ENCODE data around the gene INPP4B. TPM values are rescaled to one million over a fixed set of nuclear protein-coding genes. Genes with fewer than 3 reads are reported as not detected.

INPP4B gene
- total RNA-seq, 4 donors from 2014 or later = 29.4 to 51.5 (median 35.3) TPM

DNA sequence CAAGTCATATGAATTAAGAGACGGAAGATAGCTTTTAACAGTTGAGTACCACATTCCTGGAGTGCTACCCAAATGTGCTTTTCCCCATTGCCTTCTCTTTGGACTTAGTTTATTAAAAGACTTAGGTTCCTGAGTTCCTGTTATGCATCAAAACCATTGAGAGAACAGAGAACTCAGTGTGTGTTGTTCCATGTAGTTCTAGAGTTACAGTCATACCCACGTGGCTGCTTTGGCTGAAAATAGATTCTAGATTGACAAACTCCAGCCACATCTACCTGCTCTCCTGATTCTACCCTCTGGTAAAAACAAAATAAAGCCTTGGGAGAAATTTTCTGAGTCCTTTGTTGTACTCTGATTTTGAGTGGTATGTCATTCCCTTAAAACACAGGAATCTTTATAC is 824.3 kb downstream of the INPP4B start:
- H3K4me3 ChIP-seq = no peak overlapping the region
- H3K27me3 ChIP-seq = no peaks in the 10 kb centered on the region
- no peak overlapping the region for H3K27ac ChIP-seq

DNA sequence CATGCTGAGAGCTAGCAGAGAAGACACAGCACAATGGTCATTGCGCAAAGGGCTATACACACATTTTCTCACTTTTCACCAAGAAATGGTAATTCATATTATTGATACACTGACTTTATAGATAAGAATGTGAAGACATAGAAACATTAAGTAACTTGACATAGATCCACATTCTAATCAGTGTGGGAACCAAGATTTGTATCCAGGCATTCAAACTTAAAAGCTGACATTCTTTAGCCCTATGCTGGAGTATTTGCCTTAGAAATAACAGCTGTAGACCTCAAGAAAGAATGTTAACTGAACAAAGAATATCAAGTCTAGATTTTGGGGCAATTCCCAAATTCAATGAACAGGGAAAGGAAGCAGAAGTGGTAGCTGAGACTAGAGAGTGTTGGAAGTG is 824.9 kb downstream of the INPP4B start:
- no peak overlapping the region for H3K4me3 ChIP-seq
- H3K36me3 ChIP-seq = no peaks in the 10 kb centered on the region
- no peaks in the 10 kb centered on the region for H3K4me1 ChIP-seq
- H3K9me3 ChIP-seq = no peaks in the 10 kb centered on the region
- no peaks in the 10 kb centered on the region for H3K27me3 ChIP-seq
- DNase-seq = no peak
- no peak overlapping the region for H3K27ac ChIP-seq
- TF ChIP-seq, protein P1, sequence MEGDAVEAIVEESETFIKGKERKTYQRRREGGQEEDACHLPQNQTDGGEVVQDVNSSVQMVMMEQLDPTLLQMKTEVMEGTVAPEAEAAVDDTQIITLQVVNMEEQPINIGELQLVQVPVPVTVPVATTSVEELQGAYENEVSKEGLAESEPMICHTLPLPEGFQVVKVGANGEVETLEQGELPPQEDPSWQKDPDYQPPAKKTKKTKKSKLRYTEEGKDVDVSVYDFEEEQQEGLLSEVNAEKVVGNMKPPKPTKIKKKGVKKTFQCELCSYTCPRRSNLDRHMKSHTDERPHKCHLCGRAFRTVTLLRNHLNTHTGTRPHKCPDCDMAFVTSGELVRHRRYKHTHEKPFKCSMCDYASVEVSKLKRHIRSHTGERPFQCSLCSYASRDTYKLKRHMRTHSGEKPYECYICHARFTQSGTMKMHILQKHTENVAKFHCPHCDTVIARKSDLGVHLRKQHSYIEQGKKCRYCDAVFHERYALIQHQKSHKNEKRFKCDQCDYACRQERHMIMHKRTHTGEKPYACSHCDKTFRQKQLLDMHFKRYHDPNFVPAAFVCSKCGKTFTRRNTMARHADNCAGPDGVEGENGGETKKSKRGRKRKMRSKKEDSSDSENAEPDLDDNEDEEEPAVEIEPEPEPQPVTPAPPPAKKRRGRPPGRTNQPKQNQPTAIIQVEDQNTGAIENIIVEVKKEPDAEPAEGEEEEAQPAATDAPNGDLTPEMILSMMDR (IDR thresholded peaks at IDR 0.05) = no peak
- no peak for TF ChIP-seq POLR2A (IDR thresholded peaks at IDR 0.05)
- intact Hi-C loops (cut with DNase I; ENCODE audit: low total_unique reads) = no loop called here

More for the DNA sequence above, 824.3 kb downstream of the INPP4B start:
- no peak for DNase-seq
- TF ChIP-seq, protein P1 (IDR thresholded peaks at IDR 0.05) = no peak
- TF ChIP-seq POLR2A (IDR thresholded peaks at IDR 0.05) = no peak
- no peaks in the 10 kb centered on the region for H3K9me3 ChIP-seq
- H3K36me3 ChIP-seq = no peaks in the 10 kb centered on the region
- H3K4me1 ChIP-seq = no peaks in the 10 kb centered on the region
- intact Hi-C loops (cut with DNase I; ENCODE audit: low total_unique reads) = no loop called here

DNA sequence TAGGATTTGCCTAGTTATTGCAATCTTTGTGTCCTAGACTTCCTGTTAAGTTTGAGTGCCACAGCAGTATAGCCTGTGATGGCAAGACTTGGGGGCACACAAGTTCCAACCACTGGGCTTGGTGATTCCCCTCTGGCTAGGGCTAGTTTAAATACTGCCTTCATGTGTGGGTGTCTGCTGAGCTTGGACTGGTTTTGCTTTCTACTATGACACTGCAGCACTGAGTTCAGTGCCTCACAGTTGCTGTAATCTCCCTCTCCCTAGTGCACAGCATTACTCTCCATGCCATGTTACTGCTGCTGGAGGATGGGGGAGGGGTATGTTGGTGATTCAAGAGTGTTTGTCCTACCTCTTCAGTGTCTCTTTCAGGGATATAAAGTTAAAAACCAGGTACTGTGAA is 830.1 kb downstream of the INPP4B start:
- TF ChIP-seq, protein P1 (IDR thresholded peaks at IDR 0.05) = no peak
- intact Hi-C loops (cut with DNase I; ENCODE audit: low total_unique reads) = no loop called here
- H3K27me3 ChIP-seq = no peaks in the 10 kb centered on the region

DNA sequence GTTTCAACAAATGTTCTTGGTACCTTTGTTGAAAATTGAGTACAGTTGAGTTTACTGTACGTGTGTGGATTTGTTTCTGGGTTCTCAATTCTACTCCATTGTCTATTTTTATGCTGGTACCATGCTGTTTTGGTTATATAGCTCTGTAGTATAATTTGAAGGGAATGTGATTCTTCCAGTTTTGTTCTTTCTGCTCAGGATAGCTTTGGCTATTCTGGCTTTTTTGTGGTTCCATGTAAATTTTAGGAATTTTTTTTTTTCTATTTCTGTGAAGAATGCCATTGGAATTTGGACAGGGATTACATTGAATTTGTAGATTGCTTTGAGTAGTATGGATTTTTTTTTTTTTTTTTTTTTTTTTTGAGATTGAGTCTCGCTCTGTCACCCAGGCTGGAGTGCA is 836.4 kb downstream of the INPP4B start:
- no peaks in the 10 kb centered on the region for H3K36me3 ChIP-seq
- no peak for DNase-seq
- H3K27me3 ChIP-seq = no peaks in the 10 kb centered on the region
- TF ChIP-seq, protein P1 (IDR thresholded peaks at IDR 0.05) = no peak
- TF ChIP-seq POLR2A (IDR thresholded peaks at IDR 0.05) = no peak
- H3K4me3 ChIP-seq = no peak overlapping the region
- H3K4me1 ChIP-seq = no peaks in the 10 kb centered on the region
- intact Hi-C loops (cut with DNase I; ENCODE audit: low total_unique reads) = no loop called here
- H3K27ac ChIP-seq = no peak overlapping the region
- peaks cover 0 to 4% of the 10 kb centered on the region in 2 donors for H3K9me3 ChIP-seq

More for the DNA sequence above, 830.1 kb downstream of the INPP4B start:
- Histone ChIP-seq H3K9me3 (no peaks in the 10 kb centered on the region), H3K36me3 (no peaks in the 10 kb centered on the region), H3K27ac (no peak overlapping the region), H3K4me1 (no peaks in the 10 kb centered on the region), H3K4me3 (no peak overlapping the region)
- DNase-seq = no peak

DNA sequence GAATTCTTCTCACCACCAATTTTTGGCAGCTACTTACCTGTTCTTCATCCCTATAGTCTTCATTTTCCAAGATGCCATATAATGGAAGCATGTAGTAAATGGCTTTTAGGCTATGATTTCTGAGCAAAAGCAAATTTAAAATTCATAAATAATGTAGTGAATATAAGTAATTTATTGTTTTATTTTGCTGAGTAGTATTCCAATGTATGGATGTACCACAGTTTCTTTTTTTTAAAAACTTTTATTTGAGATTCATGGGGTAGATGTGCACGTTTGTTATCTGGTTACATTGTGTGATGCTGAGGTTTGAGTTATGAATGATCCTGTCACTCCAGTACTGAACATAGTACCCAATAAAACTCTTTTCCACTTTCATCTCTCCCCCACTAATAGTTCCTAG is 840.6 kb downstream of the INPP4B start:
- H3K4me3 ChIP-seq = no peak overlapping the region

More for the DNA sequence above, 840.6 kb downstream of the INPP4B start:
- Histone ChIP-seq H3K27me3 (no peaks in the 10 kb centered on the region), H3K36me3 (no peaks in the 10 kb centered on the region), H3K27ac (no peak overlapping the region), H3K4me1 (no peaks in the 10 kb centered on the region), H3K9me3 (peaks cover 0 to 4% of the 10 kb centered on the region in 2 donors)
- DNase-seq = no peak
- intact Hi-C loops (cut with DNase I; ENCODE audit: low total_unique reads) = no loop called here
- TF ChIP-seq, protein P1 (IDR thresholded peaks at IDR 0.05) = no peak
- no peak for TF ChIP-seq POLR2A (IDR thresholded peaks at IDR 0.05)

Measured in uterus (tissue), 4 donors.